Subcutaneous adipose tissue (tissue), 4 donors: Measurements from ENCODE around the gene CMPK1. TPM values are rescaled to one million over a fixed set of nuclear protein-coding genes. Genes with fewer than 3 reads are reported as not detected.

Experiments used
- CTCF ChIP-seq: fragments of 450-650 bp; IDR thresholded peaks from one replicate; pipeline ENCODE4 v1.5.1; 2016; ENCODE audit warnings: low read depth, mild to moderate bottlenecking, control low read depth, antibody characterized with exemption, moderate library complexity
- total RNA-seq, 4 donors: library from RNA; depleted of rRNA; stranded (reverse); fragments of >200 nt; gene quantifications; one replicate each; pipeline ENCODE4 v1.1.0, GENCODE V29; 2016

CMPK1 gene
- total RNA-seq, 4 donors from 2014 or later, result 143 to 290 (median 199) TPM

GRCh38 chr1:47323599-47324031 is 10.0 kb upstream of the CMPK1 start:
- TF ChIP-seq CTCF, result no peak

GRCh38 chr1:47324682-47325081 is 8.9 kb upstream of the CMPK1 start:
- no peak for TF ChIP-seq CTCF

DNA sequence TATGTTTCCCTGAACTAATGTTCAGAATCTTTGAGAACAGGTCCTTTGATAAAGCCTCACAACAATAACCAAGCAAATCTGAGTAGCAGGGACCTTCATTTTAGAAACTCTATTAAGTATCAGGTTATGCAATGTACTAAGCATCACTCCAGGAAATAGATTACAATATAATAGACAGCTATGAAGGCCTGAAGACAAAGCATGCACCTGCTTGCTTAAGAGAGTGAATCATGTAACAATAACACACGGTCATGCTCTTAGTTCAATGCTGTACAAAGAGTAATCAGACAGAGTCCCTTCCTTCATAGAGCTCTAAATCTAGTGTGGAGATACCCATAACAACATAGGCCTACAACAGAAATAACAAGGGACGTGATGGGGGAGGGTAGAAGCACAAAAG is 8.1 kb upstream of the CMPK1 start:
- no peak for TF ChIP-seq CTCF

DNA sequence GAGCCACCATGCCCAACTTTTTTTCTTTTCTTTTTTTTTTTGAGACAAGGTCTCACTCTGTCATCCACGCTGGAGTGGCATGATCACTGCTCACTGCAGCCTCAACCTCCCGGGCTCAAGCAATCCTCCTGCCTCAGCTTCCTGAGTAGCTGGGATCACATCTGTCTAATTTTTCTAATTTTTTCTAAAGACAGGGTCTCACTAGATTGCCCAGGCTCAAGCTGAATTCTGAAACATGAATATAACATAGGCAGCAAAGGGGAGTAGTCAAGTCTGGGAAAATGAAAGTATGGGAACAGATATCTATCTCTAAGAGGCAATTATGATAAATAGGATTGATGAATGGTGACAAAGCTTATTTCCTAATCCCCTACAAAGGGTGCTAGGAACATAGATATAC is 7.3 kb upstream of the CMPK1 start:
- TF ChIP-seq CTCF, result no peak

DNA sequence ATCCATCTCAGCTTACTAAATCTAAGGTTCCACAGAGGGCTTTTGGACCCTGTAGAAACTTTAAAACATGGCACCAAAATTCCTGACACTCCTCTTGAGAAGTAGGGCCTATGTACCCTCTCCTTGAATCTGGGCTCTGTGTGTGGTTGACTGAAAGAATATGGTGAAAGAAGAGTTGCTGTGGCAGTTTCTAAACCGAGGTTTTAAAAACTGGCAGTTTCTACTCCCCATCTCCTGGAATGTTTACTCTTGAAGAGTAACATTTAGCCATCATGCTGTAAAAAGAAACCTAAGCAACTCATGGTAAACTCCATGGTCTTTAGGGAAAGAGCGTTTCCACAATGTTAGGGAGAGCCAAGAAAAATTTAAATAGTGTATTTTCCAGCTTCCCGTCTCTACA is 4.6 kb upstream of the CMPK1 start:
- TF ChIP-seq CTCF, result no peak

DNA sequence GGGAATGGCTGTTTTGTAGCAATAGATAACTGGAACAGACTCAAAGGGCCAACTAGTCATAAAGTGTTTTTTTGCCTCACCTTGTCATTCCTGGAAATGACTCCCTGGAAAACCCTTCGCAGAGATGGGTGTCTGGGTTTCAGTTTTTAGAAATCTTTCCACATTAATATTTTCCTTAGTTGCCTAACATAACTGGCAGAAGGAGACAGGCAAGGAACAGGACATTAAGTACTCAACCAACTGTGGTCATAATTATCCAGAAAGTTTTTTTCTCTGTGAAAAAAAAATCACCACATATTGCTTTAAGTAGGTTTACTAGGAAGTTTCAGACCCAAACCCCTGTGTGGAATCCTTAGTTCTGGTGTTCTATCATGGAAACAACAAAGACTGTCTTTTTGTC is 3.4 kb upstream of the CMPK1 start:
- TF ChIP-seq CTCF, result no peak

DNA sequence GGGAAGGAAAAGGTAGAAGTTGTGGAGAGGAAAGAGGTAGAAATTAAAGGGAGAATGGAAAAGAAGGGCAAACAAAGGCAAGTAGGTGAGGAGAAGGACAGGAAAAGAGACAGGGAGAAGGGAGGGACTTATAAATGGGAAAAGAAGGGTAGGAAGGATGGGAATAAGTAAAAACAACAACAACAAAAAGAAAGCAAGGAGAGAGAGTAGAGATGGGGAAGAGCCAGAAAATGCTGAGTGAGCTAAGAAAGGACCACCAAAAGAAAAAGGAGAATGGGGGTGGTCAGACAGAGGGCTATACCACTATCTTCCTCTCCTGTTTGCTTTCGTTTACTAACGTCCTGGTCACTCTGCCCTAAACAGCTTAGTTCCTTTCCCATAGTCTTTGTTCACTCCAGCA is 1.7 kb upstream of the CMPK1 start:
- no peak for TF ChIP-seq CTCF
